Panc1 (cell line): ENCODE data around the gene GSTM5. TPM values are rescaled to one million over a fixed set of nuclear protein-coding genes. Genes with fewer than 3 reads are reported as not detected.

ENCODE experiments used
- ATAC-seq: fragments of 200-7000 bp; cut with Tn5 transposase; 2 replicates; pipeline ENCODE4 v1.9.1; 2020; ENCODE audit warnings: mild to moderate bottlenecking, moderate library complexity
- BruUV-seq: library from RNA; stranded (reverse); fragments of 400-500 nt; replicated peaks from 2 replicates; lab custom pipeline; 2021; lab: Mats Ljungman, UMichigan
- CTCF ChIA-PET: fragments of 300-600 bp; sonication (Branson Sonifier 250); formaldehyde crosslinking; loops from one replicate; lab custom pipeline; 2022; ENCODE audit warnings: antibody characterized with exemption; lab: Charles Lee
- POLR2A ChIA-PET: fragments of 300-600 bp; sonication (Branson Sonifier 250); formaldehyde crosslinking; loops from one replicate; lab custom pipeline; 2022; ENCODE audit warnings: antibody characterized with exemption; lab: Charles Lee
- DNase-seq: peaks from one replicate; pipeline ENCODE4 v3.0.0-alpha.2; 2010; ENCODE audit warnings: low read depth, low spot score
- H3K27ac ChIP-seq: 2 replicates; pipeline ENCODE4 v1.5.1; 2011; ENCODE audit warnings: mild to moderate bottlenecking, low read length, inconsistent platforms
- H3K27me3 ChIP-seq: fragments of 200-500 bp; sonication (Bioruptor generic); 2 replicates; pipeline ENCODE4 v1.6.0; 2014; ENCODE audit warnings: low read length, inconsistent platforms; ENCODE audit not compliant: control insufficient read depth, insufficient read depth
- H3K36me3 ChIP-seq: fragments of 200-500 bp; sonication (Bioruptor generic); 2 replicates; pipeline ENCODE4 v1.5.1; 2014; ENCODE audit warnings: inconsistent platforms, mild to moderate bottlenecking, low read length, moderate library complexity; ENCODE audit not compliant: control insufficient read depth, insufficient read depth
- H3K4me1 ChIP-seq: 2 replicates; pipeline ENCODE4 v1.5.1; 2011; ENCODE audit warnings: inconsistent platforms, mild to moderate bottlenecking, low read length, moderate library complexity; ENCODE audit not compliant: control insufficient read depth, insufficient read depth
- H3K4me3 ChIP-seq, 2 experiments: 2 replicates each; pipeline ENCODE4 v1.5.1; 2011 to 2012; ENCODE audit warnings: low read depth in 2 of 2, low read length in 2 of 2, mild to moderate bottlenecking in 2 of 2, inconsistent platforms in 1 of 2, moderate library complexity in 1 of 2
- H3K9me3 ChIP-seq: fragments of 200-500 bp; sonication (Bioruptor generic); 2 replicates; pipeline ENCODE4 v1.5.1; 2014; ENCODE audit warnings: low read depth, mild to moderate bottlenecking, inconsistent platforms, low read length, moderate library complexity; ENCODE audit not compliant: control insufficient read depth, insufficient read depth
- CTCF ChIP-seq: fragments of 450-650 bp; IDR thresholded peaks from 2 replicates; pipeline ENCODE4 v1.5.1; 2017; ENCODE audit warnings: mild to moderate bottlenecking
- POLR2AphosphoS5 ChIP-seq: IDR thresholded peaks from 2 replicates; pipeline ENCODE4 v1.6.1; 2012; ENCODE audit warnings: mild to moderate bottlenecking, low read depth, low read length, moderate library complexity
- REST ChIP-seq, 2 experiments: IDR thresholded peaks; 2 replicates each; pipeline ENCODE4 v1.6.1; 2011 to 2012; ENCODE audit warnings: low read depth in 2 of 2, control low read depth in 1 of 2, low read length in 1 of 2, mild to moderate bottlenecking in 1 of 2, moderate library complexity in 1 of 2; ENCODE audit not compliant: insufficient read depth in 1 of 2
- SIN3A ChIP-seq: IDR thresholded peaks from 2 replicates; pipeline ENCODE4 v1.6.1; 2012; ENCODE audit warnings: low read depth, mild to moderate bottlenecking, low read length, moderate library complexity, borderline replicate concordance; ENCODE audit not compliant: insufficient read depth
- TCF7L2 ChIP-seq: IDR thresholded peaks from 2 replicates; pipeline ENCODE4 v1.6.1; 2011; ENCODE audit warnings: mild to moderate bottlenecking, low read depth, low read length, inconsistent platforms
- in situ Hi-C: cut with HindIII; loops from 2 replicates; pipeline ENCODE4 v1.10.0; 2016; ENCODE audit warnings: low sequenced_read_pairs, low pct_unique_long_range_greater_than_20kb
- intact Hi-C: fragments of 100-400 bp; cut with micrococcal nuclease; formaldehyde crosslinking; loops from one replicate; pipeline ENCODE4 v1.10.0; 2022; ENCODE audit not compliant: unreplicated experiment
- total RNA-seq: library from RNA; stranded (reverse); gene quantifications from one replicate; pipeline ENCODE4 v1.2.1, GENCODE V29; 2021; ENCODE audit not compliant: unreplicated experiment

GSTM5 gene
- total RNA-seq, 1 experiment from 2014 or later: not detected

DNA sequence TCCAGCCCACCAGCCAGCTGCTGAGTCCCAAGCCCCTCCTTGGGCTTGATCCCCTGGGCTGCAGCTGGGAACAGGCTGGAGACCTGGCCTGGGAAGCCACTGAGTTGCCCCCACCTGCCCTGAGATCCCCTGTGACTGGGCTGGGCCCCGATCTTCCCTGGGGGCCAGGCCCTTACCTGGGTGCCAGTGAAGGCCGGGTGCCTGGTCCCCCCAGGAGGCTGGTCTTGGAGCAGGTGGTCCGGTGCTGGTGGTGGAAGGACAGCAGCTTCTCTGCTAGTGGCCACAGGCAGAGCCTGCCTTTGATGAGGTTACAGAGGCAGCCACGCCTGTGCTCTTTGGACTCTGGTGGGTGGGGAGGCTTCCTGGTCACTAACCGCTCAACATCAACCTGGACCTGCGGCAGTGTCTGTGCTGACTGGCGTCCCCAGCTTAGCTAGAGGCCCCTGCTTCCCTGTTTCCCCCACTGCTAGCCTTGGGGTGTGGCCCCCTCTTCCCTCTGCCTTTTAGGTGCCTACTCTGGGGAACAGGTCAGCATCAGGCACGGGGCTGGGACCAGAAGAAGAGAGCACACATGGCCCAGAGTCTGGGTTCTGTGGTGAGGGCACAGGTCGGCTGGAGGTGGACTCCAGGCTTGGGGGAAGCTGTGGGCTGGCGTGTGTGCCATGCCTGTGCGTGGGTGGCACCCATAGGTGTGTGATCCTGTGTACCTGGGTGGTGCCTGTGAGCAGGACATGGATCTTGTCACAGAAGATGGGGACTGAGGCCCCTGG, 51.8 kb downstream of the GSTM5 start, which contains the start of gene EPS8L3:
TSS of gene EPS8L3 (minus strand) at position 278 of the 770 bp plus-strand sequence. CDS start 2,174 bp downstream, outside the sequence.
- no TSS peak for BruUV-seq
- Histone ChIP-seq H3K36me3 (no peaks in the 10 kb centered on the region), H3K27me3 (no peaks in the 10 kb centered on the region), H3K4me1 (peaks cover 7% of the 10 kb centered on the region; the same call in 1 of the 2 replicates), H3K9me3 (no peaks in the 10 kb centered on the region), H3K27ac (peak within 1 kb of the TSS; percentile 29), H3K4me3 (no peak within 1 kb of the TSS)
- DNase-seq (no peak), ATAC-seq (no peak)
- in situ Hi-C loops (no loop called here), intact Hi-C loops (no loop called here)
- ChIA-PET CTCF (no interaction called here), POLR2A (interaction anchor here (0.7 kb wide), 1 partner anchor 96 kb away, joined by 3 read pairs; no protein-coding TSS in a partner anchor)
- TF ChIP-seq REST (IDR thresholded peaks at IDR 0.05; ENCODE audit: insufficient read depth in 1 of 2, low read depth in 2 of 2, low read length in 1 of 2) (no peak), CTCF (no peak), SIN3A (no peak), POLR2AphosphoS5 (no peak), TCF7L2 (no peak)

DNA sequence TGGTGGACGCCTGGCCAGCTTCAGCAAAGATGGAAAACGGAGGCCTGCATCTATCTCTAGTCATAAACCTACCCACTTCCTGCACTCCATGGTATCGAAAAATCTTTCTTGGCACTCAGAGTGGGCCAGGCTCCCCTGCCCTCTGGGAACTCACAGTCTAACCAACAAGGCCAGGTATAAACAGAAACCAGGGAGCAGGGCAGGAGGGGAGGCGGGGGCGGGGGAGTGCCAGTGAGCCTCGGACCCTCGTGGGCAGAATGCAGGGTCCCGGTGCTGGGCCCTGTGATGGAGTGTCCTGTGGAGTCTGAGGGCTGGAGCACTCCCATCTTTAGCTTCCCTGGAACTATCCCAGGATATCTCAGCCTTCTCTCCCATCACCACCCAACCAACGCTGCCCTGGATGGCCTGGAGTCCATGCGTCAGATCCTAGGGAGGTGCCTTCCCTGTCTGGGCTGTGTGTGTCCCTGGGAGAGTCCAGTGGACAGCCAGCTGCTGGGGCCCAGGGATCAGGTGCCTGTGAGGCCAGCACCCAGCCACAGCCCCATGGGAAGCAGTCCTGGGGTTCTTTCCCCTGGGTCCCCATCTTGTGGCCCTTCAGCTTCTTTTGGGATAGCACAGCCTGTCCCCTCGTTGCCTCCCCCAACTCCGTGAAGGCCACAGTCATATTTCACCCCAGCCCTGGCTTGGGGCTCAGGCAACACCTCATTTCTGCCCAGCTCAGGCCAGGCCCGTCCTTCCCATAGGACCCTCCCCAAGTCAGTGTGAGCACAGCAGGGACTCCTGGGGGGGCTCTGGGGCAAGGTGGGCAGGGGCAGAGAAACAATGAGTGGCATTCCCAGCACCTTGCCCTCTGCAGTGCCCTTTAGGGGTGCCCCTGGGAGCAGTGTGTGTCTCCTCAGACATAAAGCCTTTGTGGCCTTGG, 52.8 kb downstream of the GSTM5 start:
- Histone ChIP-seq H3K27ac (no peak overlapping the region), H3K4me3 (no peak overlapping the region), H3K36me3 (no peaks in the 10 kb centered on the region), H3K9me3 (no peaks in the 10 kb centered on the region), H3K27me3 (no peaks in the 10 kb centered on the region), H3K4me1 (peaks cover 7% of the 10 kb centered on the region; the same call in 1 of the 2 replicates)
- no peak for DNase-seq
- intact Hi-C loops (no loop called here), in situ Hi-C loops (no loop called here)
- TF ChIP-seq SIN3A (no peak), POLR2AphosphoS5 (no peak), CTCF (no peak), REST (IDR thresholded peaks at IDR 0.05; ENCODE audit: insufficient read depth in 1 of 2, low read depth in 2 of 2, low read length in 1 of 2) (no peak), TCF7L2 (no peak)
- no TSS peak for BruUV-seq
- POLR2A ChIA-PET: interaction anchor here (0.7 kb wide), 1 partner anchor 96 kb away, joined by 3 read pairs; no protein-coding TSS in a partner anchor
- ATAC-seq: no peak
- CTCF ChIA-PET: no interaction called here
